ENCODE results near the gene XPC. TPM values are rescaled to one million over a fixed set of nuclear protein-coding genes. Genes with fewer than 3 reads are reported as not detected.
A peak's percentile ranks its signal among the peaks of the same experiment; 100 is the strongest.

The XPC gene
- total RNA-seq, 6 experiments from 2014 or later, result 14.4 to 23.1 (median 20.0) TPM

DNA sequence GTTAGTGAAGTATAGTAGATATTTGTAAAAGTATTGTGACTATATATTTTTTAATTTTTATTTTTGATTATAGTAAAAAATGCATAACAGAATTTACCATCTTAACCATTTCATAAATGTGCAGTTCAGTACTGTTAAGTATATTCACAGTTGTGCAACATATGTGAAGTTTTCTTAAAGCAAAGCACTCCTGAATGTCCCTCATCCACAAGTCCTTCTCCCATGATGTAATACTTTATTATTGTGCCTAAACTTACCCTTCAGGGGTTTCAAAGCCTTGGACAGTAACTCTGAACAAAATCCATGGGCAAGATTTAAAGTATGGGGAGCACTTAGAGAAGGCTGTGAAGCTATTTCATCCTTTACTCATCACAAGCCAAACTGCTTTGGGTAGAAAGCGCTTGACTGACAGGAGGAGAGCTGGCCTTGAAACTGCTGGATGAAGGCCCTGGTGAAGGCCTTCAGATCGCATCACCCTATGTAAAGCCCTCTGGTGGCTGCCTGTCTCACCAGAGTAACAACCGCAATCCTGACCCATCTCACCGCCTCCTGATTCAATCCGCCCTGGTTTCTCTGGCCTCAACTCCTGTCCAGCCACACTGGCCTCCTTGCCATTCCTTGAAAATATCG, 28.3 kb upstream of the XPC start:
- DNase-seq (no peak), ATAC-seq (no peak)
- H3K4me1 ChIP-seq, result peaks cover 0 to 34% (median 15%) of the 10 kb centered on the region in 4 donors
- no peak overlapping the region for H3K27ac ChIP-seq
- H3K36me3 ChIP-seq, result no peaks in the 10 kb centered on the region
- WGBS (ENCODE audit: insufficient coverage, low coverage, low lambda C conversion rate, missing lambda C conversion rate), result 86% methylated on average over 1 of the region's 6 CpGs
- intact Hi-C loops (cut with DNase I), result loop anchor here (10.0 kb wide), 2 partner anchors 58 to 258 kb away; no protein-coding TSS in a partner anchor
- H3K27me3 ChIP-seq, result no peaks in the 10 kb centered on the region
- no peaks in the 10 kb centered on the region for H3K9me3 ChIP-seq
- H3K4me3 ChIP-seq, result no peak overlapping the region
- TF ChIP-seq POLR2A (IDR thresholded peaks at IDR 0.05) (no peak), CTCF (IDR thresholded peaks at IDR 0.05) (no peak)

DNA sequence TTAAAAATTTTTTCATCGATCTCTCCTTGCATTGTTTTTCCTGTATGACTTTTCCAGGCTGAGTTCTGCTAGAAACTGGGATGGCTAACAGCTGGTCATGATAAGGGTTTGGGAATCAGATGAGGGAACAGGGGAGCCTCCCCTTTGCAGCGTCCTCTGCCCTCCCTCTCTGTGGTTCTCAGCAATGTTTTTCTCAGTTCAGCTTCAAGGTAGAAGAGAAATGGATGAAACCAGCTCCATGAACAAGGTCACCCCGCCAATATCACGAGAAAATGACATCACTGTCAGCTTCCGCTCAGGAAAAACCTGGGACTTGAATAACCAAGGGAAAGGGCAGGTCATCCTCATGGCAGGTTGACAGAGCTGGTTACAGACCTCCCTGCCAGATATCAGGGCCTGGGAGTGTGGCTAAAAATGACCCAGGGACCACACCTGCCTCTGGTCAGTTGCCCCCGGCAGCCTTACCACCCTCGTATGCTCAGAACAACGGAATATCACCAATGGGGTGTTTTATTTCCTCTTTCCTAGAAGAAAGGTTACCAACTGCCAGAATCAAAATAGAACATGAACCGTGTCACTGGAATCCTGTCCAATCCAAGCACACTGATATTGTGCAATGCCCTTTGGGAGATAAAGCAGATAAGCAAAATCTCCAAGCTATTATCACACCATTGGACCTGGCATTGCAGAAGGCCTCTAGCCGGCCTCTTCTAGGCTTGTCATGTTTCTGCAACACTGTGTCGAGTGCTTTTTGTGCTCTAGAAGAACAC, 26.3 kb upstream of the XPC start:
- peak; percentile 58 to 72 (median 65) for ATAC-seq

GRCh38 chr3:14203521-14204079, 25.2 kb upstream of the XPC start:
- intact Hi-C loops (cut with DNase I), result loop anchor here (10.0 kb wide), 2 partner anchors 61 to 261 kb away; no protein-coding TSS in a partner anchor
- Histone ChIP-seq H3K4me3 (no peak overlapping the region), H3K27ac (peak overlapping the region in 1 of 3 donors; percentile 44), H3K4me1 (peaks cover 0 to 42% (median 20%) of the 10 kb centered on the region in 4 donors), H3K9me3 (no peaks in the 10 kb centered on the region), H3K36me3 (no peaks in the 10 kb centered on the region), H3K27me3 (no peaks in the 10 kb centered on the region)
- 15% methylated on average over 3 of the region's 10 CpGs for WGBS (ENCODE audit: insufficient coverage, low coverage, low lambda C conversion rate, missing lambda C conversion rate)
- peak; percentile 48 to 75 (median 67) for DNase-seq
- ATAC-seq, result peak; percentile 72 to 77 (median 76)
- peak; percentile 87 to 95 (median 90) for TF ChIP-seq CTCF (IDR thresholded peaks at IDR 0.05)
- no peak for TF ChIP-seq POLR2A (IDR thresholded peaks at IDR 0.05)

More for the DNA sequence above, 26.3 kb upstream of the XPC start:
- DNase-seq, result peak in 2 of 3 donors; percentile 60 to 70
- intact Hi-C loops (cut with DNase I), result loop anchor here (10.0 kb wide), 2 partner anchors 60 to 260 kb away; no protein-coding TSS in a partner anchor
- H3K27me3 ChIP-seq, result no peaks in the 10 kb centered on the region
- peaks cover 0 to 42% (median 20%) of the 10 kb centered on the region in 4 donors for H3K4me1 ChIP-seq
- TF ChIP-seq POLR2A (IDR thresholded peaks at IDR 0.05), result no peak
- TF ChIP-seq CTCF (IDR thresholded peaks at IDR 0.05), result no peak
- H3K9me3 ChIP-seq, result no peaks in the 10 kb centered on the region
- H3K27ac ChIP-seq, result peak overlapping the region; percentile 31 to 79 (median 58)
- 24% methylated on average over 10 of the region's 11 CpGs for whole genome bisulfite sequencing (ENCODE audit: insufficient coverage, low coverage, low lambda C conversion rate, missing lambda C conversion rate)
- no peak overlapping the region for H3K4me3 ChIP-seq
- H3K36me3 ChIP-seq, result no peaks in the 10 kb centered on the region

DNA sequence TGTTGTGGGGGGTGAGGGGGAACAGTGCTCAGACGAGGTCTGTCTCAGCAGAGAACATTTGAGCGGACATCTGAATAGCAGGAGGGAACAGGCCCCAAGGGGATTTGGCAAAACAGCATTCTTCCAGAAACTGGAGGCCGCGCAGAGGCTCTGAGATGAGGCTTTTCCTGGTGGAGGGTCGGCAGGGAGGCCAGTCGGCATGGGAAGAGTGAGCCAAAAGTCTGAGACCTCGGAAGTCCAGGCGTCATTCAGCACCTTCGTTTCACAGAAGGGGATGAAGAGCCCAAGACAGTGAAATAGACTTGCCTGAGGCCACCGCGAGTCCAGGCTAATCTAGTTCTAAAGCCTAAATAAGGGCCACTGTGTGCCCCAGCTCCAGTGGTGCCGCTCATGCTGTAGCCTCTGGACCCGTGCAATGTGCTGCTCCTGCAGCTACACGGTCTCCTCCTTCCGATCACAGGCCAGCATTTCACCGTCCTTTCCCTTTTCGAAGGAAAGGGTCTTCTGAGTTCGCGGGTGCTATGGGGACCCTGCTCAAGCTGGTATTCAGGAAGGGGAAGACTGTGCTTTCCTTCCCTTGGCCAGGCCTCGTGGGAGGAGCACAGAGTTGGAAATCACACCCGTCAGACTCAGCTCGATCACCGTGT, 24.6 kb upstream of the XPC start:
- intact Hi-C loops (cut with DNase I), result loop anchor here (10.0 kb wide), 2 partner anchors 62 to 262 kb away; no protein-coding TSS in a partner anchor
- no peaks in the 10 kb centered on the region for H3K27me3 ChIP-seq
- WGBS (ENCODE audit: insufficient coverage, low coverage, low lambda C conversion rate, missing lambda C conversion rate), result 62% methylated on average over 14 of the region's 23 CpGs
- no peak for DNase-seq
- peak overlapping the region; percentile 6 to 44 (median 23) for H3K27ac ChIP-seq
- H3K4me1 ChIP-seq, result peaks cover 0 to 42% (median 20%) of the 10 kb centered on the region in 4 donors
- H3K36me3 ChIP-seq, result peaks cover 0 to 6% (median 0%) of the 10 kb centered on the region in 4 donors
- no peaks in the 10 kb centered on the region for H3K9me3 ChIP-seq
- TF ChIP-seq POLR2A (IDR thresholded peaks at IDR 0.05), result no peak
- no peak for TF ChIP-seq CTCF (IDR thresholded peaks at IDR 0.05)
- ATAC-seq, result no peak
- H3K4me3 ChIP-seq, result no peak overlapping the region

Measured in right lobe of liver (tissue), 6 donors.